HL-60 (cell line): ENCODE measurements around the gene PRR7.

ENCODE experiments used
- DNase-seq, 2 experiments: peaks; one replicate each; pipeline ENCODE4 v3.0.0-alpha.2; 2010 to 2020; ENCODE audit warnings: low read depth in 1 of 2, low spot score in 1 of 2
- H3K27ac ChIP-seq: fragments of 250-450 bp; sonication (Bioruptor Pico); replicated peaks from 2 replicates; pipeline ENCODE4 v1.5.1; 2020; ENCODE audit warnings: mild to moderate bottlenecking, moderate library complexity
- H3K27me3 ChIP-seq: fragments of 250-450 bp; sonication (Bioruptor Pico); 2 replicates; pipeline ENCODE4 v1.5.1; 2021; ENCODE audit warnings: mild to moderate bottlenecking, moderate library complexity; ENCODE audit not compliant: insufficient read depth, poor library complexity, severe bottlenecking
- H3K4me3 ChIP-seq: replicated peaks from 2 replicates; pipeline ENCODE4 v1.5.1; 2011; ENCODE audit warnings: mild to moderate bottlenecking, control low read depth, low read length; ENCODE audit not compliant: insufficient read depth
- GABPA ChIP-seq: IDR thresholded peaks from 2 replicates; pipeline ENCODE4 v1.6.1; 2012; ENCODE audit warnings: low read depth
- POLR2AphosphoS5 ChIP-seq: IDR thresholded peaks from 2 replicates; pipeline ENCODE4 v1.6.1; 2012; ENCODE audit warnings: low read depth
- SPI1 ChIP-seq: IDR thresholded peaks from 2 replicates; pipeline ENCODE4 v1.6.1; 2012; ENCODE audit warnings: low read depth, mild to moderate bottlenecking, borderline replicate concordance
- TF ChIP-seq, protein P1 (sequence below): IDR thresholded peaks from 2 replicates; pipeline ENCODE4 v1.6.1; 2012; ENCODE audit warnings: low read depth; ENCODE audit not compliant: insufficient replicate concordance
- TF ChIP-seq, protein P2 (sequence below): IDR thresholded peaks from one replicate; pipeline ENCODE4 v1.5.1; 2011; ENCODE audit warnings: low read length, control low read depth, inconsistent platforms; ENCODE audit not compliant: insufficient read depth

The PRR7 gene

DNA sequence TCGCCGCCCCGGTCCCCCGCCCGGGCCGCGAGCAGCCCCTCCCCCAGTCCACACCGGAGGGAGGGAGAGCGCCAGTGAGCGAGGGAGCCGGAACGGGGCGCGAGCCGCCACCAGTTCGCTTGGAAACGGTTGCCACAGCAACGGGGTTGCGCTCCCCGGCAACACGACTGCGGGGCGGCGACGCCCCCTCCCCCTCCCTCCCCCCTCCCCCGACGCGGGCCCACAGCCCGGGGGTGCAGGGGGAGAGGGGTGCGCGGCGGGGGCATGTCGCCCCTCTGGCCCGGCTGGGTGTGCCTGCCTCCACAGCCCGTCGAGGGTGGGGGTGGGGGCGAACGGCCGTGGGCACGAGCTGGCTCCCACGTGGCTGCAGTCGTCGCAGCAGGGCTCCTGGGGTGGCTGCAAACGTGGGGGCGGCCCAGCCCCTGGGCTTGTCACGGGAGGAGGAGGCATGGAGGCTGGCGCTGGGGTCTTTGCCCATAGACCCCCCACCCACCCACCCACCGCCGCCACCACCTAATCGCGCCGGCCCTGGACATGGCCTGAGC lies 524 bp downstream of the PRR7 start:
- TF ChIP-seq, protein P1, sequence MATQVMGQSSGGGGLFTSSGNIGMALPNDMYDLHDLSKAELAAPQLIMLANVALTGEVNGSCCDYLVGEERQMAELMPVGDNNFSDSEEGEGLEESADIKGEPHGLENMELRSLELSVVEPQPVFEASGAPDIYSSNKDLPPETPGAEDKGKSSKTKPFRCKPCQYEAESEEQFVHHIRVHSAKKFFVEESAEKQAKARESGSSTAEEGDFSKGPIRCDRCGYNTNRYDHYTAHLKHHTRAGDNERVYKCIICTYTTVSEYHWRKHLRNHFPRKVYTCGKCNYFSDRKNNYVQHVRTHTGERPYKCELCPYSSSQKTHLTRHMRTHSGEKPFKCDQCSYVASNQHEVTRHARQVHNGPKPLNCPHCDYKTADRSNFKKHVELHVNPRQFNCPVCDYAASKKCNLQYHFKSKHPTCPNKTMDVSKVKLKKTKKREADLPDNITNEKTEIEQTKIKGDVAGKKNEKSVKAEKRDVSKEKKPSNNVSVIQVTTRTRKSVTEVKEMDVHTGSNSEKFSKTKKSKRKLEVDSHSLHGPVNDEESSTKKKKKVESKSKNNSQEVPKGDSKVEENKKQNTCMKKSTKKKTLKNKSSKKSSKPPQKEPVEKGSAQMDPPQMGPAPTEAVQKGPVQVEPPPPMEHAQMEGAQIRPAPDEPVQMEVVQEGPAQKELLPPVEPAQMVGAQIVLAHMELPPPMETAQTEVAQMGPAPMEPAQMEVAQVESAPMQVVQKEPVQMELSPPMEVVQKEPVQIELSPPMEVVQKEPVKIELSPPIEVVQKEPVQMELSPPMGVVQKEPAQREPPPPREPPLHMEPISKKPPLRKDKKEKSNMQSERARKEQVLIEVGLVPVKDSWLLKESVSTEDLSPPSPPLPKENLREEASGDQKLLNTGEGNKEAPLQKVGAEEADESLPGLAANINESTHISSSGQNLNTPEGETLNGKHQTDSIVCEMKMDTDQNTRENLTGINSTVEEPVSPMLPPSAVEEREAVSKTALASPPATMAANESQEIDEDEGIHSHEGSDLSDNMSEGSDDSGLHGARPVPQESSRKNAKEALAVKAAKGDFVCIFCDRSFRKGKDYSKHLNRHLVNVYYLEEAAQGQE: no peak
- no peak for TF ChIP-seq SPI1
- TF ChIP-seq, protein P2, sequence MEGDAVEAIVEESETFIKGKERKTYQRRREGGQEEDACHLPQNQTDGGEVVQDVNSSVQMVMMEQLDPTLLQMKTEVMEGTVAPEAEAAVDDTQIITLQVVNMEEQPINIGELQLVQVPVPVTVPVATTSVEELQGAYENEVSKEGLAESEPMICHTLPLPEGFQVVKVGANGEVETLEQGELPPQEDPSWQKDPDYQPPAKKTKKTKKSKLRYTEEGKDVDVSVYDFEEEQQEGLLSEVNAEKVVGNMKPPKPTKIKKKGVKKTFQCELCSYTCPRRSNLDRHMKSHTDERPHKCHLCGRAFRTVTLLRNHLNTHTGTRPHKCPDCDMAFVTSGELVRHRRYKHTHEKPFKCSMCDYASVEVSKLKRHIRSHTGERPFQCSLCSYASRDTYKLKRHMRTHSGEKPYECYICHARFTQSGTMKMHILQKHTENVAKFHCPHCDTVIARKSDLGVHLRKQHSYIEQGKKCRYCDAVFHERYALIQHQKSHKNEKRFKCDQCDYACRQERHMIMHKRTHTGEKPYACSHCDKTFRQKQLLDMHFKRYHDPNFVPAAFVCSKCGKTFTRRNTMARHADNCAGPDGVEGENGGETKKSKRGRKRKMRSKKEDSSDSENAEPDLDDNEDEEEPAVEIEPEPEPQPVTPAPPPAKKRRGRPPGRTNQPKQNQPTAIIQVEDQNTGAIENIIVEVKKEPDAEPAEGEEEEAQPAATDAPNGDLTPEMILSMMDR: no peak
- no peak for TF ChIP-seq GABPA
- Histone ChIP-seq H3K27ac (no peak overlapping the region), H3K27me3 (no peaks in the 10 kb centered on the region), H3K4me3 (peak overlapping the region; percentile 38)
- peak; percentile 64 to 70 for DNase-seq

DNA sequence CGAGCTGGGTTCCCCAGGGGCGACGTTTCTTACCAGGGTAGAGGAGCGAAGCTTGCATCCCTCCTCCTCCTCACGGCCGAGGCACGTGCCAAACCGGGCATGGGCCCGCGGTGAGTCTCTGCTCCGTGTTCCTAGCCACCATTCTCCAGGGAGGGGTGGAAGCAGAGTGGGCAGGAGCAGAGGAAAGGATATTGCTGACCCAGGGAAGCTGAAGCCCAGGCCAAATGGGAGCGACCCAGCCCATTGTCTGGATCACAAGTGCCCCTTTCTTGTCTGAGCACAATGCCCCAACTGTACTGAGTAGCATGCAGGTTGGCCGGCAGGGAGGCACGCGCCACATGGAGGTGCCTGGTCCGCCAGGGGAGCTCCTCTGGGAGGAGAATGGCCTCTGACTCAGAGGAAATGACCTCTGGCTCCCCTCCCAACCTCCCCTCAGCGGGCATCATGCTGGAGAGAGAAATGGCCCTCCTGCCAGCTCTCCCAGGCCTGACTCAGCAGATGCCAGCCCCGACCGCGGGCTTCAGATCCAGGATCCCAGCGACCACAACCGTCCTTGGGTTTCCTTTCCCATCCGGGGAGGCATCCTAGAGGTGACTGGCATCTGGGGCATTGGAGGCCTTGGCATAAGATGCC lies 1.1 kb downstream of the PRR7 start:
- H3K27me3 ChIP-seq: no peaks in the 10 kb centered on the region
- TF ChIP-seq, protein P2: no peak
- TF ChIP-seq, protein P1: no peak
- TF ChIP-seq GABPA (no peak), POLR2AphosphoS5 (peak; percentile 51; the same call in 1 of the 2 replicates)
- peak; percentile 28 to 66 for DNase-seq
- H3K4me3 ChIP-seq: peak overlapping the region; percentile 26
- H3K27ac ChIP-seq: no peak overlapping the region

DNA sequence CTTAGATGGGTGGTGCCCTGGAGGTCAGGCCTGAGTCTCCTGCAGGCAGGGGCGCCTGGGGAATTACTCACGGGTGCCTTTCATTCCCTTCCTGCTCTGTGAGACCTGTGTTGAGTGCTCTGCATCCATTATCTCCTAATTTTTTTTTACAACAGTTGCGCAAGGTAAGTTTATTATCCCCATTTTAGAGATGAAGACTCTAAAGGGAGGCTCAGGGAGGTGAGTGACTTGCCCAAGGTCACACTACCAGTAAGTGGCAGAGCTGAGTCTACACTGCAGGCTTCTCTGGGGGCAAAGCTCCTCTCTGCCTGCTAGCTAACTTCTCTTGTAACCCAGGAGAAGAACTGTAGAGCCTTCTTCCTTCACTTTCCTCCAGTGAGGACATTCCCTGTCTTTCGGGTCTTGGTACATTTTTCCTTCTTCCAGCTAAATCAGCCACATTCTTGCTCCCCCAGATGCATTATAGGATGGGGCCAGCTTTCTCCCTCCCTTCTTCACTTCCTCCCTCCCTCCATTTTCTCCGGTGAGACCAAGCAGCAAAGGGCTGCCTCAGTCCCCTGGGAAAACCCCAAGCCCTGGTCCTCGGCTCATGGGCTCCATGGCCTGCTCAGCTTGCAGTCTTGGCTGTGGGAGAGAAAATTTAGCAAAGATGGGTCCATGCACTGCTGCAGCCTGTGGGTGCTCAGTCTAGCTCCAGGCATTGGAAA lies 1.8 kb downstream of the PRR7 start:
- Histone ChIP-seq H3K4me3 (0 out of 2 replicates have a peak overlapping the region, but pooled peaks have one; percentile 26), H3K27me3 (no peaks in the 10 kb centered on the region), H3K27ac (no peak overlapping the region)
- DNase-seq: no peak
- TF ChIP-seq GABPA (no peak), POLR2AphosphoS5 (no peak; the same call in 1 of the 2 replicates), SPI1 (no peak)
- TF ChIP-seq, protein P2: no peak
- TF ChIP-seq, protein P1: no peak
